AG09319 (cell line): ENCODE measurements around the gene DAGLA.

Experiments
- DNase-seq: peaks from one replicate; pipeline ENCODE4 v3.0.0-alpha.2; 2010; ENCODE audit warnings: low read depth; ENCODE audit errors: extremely low read depth
- TF ChIP-seq, protein P1 (sequence below): IDR thresholded peaks from 2 replicates; pipeline ENCODE4 v1.5.1; 2011; ENCODE audit warnings: low read depth, mild to moderate bottlenecking, inconsistent platforms, low read length, moderate library complexity

DAGLA gene

DNA sequence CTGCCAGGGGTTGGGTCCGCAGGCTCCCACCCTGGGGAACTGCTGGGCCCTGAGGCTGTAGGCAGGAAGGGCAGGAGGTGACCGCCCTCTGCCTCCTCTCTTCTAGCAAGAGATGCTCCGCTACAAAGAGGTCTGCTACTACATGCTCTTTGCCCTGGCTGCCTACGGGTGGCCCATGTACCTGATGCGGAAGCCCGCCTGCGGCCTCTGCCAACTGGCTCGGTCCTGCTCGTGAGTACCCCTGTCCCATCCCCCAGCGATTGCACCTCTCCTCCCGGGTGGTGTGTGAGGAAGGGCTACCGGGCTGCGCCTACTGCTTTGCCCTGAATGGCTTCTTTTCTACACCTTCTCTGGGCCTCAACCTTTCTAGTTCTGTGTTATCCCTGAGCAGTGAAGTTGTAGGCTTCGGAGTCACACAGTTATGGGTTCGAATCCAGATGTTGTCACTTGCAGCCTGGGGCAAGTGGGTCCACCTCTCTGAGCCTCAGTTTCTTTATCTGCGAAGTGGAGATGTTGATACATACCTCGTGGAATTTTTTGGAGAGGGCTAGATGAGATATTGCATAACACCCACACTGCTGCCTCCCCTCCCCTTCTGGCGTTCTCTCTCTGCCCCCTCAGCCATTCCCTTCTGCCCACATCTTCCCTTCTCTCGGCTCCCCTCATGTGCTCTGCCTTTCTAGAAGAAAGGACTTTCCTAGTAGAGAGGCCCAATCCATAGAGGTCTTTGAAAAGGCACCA lies 51.2 kb downstream of the DAGLA start:
- DNase-seq, result no peak
- TF ChIP-seq, protein P1, sequence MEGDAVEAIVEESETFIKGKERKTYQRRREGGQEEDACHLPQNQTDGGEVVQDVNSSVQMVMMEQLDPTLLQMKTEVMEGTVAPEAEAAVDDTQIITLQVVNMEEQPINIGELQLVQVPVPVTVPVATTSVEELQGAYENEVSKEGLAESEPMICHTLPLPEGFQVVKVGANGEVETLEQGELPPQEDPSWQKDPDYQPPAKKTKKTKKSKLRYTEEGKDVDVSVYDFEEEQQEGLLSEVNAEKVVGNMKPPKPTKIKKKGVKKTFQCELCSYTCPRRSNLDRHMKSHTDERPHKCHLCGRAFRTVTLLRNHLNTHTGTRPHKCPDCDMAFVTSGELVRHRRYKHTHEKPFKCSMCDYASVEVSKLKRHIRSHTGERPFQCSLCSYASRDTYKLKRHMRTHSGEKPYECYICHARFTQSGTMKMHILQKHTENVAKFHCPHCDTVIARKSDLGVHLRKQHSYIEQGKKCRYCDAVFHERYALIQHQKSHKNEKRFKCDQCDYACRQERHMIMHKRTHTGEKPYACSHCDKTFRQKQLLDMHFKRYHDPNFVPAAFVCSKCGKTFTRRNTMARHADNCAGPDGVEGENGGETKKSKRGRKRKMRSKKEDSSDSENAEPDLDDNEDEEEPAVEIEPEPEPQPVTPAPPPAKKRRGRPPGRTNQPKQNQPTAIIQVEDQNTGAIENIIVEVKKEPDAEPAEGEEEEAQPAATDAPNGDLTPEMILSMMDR, result no peak

DNA sequence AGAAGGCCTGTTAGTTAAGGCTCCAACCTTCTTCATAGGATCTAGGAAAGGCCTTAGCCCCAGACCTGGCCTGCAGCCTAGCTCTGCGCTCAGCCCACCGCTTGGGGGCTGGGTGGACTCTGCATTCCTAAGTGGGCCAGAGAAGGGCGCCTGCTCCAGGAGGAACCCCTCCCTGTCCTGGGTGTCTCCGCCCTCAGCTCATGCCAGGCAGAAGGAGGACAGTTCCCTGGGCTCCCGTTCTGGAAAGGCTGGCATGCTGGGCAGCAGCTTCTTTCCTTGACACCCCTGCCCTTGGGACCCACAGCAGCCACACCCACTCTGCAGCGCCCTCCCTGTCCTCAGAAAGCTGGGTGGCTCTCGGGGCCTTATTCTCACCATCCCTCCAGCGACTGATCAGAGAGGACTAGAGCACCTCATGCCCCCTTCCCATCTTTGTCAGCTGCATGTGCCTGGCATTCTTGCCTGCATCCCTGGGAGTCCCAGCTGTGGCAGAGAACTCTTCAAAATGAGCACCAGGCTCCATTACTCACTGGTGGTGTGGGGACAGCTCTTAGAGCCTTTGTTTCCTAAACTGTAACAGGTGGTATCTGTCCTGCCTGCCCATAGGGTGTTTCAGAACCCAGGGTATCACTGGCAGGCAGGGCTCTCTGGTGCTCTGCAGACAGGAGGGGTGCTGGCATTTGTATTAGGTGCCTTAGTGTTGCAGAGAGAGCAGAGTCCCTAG lies 51.9 kb downstream of the DAGLA start:
- TF ChIP-seq, protein P1, result no peak
- DNase-seq, result no peak

DNA sequence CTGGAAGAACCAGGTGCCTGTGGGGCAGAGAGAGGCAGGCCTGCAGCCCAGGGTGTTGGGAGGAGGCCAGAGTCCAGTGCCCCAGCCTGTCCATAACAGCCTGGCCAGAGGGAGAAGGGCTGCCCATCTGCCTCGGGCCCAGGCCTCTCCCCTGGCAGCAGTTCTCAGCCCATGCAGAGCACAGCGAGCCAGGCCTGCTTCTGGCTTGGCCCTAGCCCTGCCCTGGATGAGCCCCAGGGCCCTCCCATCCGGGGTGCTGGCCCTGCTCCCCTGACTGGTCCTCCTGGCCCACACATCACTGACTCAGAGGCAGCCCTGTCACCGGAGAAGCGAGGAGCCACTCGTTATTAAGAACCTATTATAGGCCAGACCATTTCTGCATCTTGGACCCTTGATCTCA lies 52.5 kb downstream of the DAGLA start:
- DNase-seq, result no peak
- TF ChIP-seq, protein P1, result no peak

DNA sequence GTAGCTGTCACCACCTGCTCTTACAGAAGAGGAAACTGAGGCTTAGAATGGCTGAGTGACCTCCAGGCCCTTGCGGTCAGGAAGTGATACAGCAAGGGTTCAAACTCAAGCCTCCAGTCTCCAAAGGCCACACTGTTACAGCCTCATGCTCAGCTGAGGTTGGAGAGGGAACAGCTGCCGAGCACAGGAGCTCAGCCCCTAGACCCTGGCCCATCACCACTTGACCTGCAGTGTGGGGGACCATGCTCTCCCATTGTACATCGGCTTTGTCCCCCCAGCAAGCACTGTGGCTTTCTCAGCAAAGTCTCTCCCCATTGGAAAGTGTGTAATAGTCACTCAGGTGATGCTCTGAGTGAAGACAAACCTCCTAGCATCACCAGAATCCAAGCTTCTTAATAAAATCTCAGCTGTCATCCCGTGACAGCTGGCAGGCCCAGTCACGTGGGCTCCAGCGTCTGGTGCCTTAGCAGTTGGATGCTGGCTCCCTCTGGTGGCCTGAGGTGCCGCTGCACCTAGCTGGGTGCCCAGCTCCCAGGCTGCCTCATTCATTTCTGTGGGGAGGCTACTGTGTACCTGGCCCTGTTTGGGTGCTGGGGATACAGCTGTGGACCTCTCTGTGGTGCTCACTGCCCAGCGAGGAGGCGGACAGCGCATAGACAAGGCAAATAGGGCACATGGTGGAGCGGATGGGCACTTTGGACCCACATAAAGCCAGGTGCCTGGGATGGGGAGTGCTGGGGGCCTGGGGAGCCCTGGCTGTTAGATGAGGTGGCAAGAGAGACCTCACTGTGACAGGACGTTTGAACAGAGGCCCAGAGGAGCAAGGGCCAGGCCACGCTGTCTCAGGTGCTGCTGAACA lies 53.2 kb downstream of the DAGLA start:
- peak; percentile 41 for DNase-seq
- TF ChIP-seq, protein P1, result no peak; the same call in none of the 2 replicates

DNA sequence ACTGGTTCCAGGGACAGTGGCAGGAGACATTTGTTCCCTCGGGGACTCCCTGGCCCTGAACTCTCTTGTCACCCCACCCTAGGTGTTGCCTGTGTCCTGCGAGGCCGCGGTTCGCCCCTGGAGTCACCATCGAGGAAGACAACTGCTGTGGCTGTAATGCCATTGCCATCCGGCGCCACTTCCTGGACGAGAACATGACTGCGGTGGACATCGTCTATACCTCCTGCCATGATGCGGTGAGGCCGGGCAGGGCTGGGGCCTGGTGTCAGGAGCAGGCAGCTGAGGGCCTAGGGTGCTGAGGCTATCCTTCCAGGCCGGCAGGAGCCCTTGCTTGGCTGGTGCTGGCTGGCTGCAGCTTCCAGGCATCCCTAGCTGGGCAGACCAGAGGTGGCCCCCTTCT lies 54.6 kb downstream of the DAGLA start:
- TF ChIP-seq, protein P1, result no peak
- DNase-seq, result no peak

DNA sequence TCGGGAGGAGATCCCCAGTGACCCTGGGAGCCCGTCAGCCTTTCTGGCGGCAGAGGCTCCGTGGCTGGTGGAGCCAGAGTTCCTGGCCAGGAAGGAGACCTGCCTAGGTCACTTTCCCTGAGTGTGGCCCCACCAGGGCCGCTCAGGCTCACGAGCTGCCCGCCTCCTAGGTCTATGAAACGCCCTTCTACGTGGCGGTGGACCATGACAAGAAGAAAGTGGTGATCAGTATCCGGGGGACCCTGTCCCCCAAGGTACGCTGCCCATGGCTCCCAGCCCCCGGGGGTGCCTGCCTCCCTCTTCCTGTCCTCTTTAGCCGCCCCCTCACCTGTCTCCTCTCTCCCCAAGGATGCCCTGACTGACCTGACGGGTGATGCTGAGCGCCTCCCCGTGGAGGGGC lies 55.2 kb downstream of the DAGLA start:
- DNase-seq, result no peak
- TF ChIP-seq, protein P1, result no peak
